Duodenal mucosa (tissue), 2 donors: ENCODE data around the gene OR1F1.
A peak's percentile ranks its signal among the peaks of the same experiment; 100 is the strongest.

Experiments used
- H3K27ac ChIP-seq: one replicate; pipeline ENCODE4 v1.7.0; 2013; ENCODE audit warnings: low read depth, low read length
- H3K27me3 ChIP-seq, 2 donors: one replicate each; pipeline ENCODE4 v1.7.0; 2013; ENCODE audit warnings: low read length in 2 of 2, control low read depth in 1 of 2; ENCODE audit not compliant: insufficient read depth in 2 of 2, control insufficient read depth in 1 of 2
- H3K36me3 ChIP-seq, 2 donors: one replicate each; pipeline ENCODE4 v1.7.0; 2013; ENCODE audit warnings: low read length in 2 of 2, control low read depth in 1 of 2; ENCODE audit not compliant: insufficient read depth in 2 of 2, control insufficient read depth in 1 of 2
- H3K4me1 ChIP-seq, 2 donors: one replicate each; pipeline ENCODE4 v1.7.0; 2013; ENCODE audit warnings: low read length in 2 of 2, control low read depth in 1 of 2; ENCODE audit not compliant: insufficient read depth in 2 of 2, control insufficient read depth in 1 of 2
- H3K4me3 ChIP-seq, 2 donors: one replicate each; pipeline ENCODE4 v1.7.0; 2013; ENCODE audit warnings: low read length in 2 of 2, low read depth in 1 of 2
- H3K9ac ChIP-seq, 2 donors: one replicate each; pipeline ENCODE4 v1.7.0; 2013; ENCODE audit warnings: low read length in 2 of 2, low read depth in 1 of 2
- H3K9me3 ChIP-seq, 2 donors: one replicate each; pipeline ENCODE4 v1.7.0; 2013; ENCODE audit warnings: low read length in 2 of 2, control low read depth in 1 of 2; ENCODE audit not compliant: control insufficient read depth in 1 of 2

Gene OR1F1

DNA sequence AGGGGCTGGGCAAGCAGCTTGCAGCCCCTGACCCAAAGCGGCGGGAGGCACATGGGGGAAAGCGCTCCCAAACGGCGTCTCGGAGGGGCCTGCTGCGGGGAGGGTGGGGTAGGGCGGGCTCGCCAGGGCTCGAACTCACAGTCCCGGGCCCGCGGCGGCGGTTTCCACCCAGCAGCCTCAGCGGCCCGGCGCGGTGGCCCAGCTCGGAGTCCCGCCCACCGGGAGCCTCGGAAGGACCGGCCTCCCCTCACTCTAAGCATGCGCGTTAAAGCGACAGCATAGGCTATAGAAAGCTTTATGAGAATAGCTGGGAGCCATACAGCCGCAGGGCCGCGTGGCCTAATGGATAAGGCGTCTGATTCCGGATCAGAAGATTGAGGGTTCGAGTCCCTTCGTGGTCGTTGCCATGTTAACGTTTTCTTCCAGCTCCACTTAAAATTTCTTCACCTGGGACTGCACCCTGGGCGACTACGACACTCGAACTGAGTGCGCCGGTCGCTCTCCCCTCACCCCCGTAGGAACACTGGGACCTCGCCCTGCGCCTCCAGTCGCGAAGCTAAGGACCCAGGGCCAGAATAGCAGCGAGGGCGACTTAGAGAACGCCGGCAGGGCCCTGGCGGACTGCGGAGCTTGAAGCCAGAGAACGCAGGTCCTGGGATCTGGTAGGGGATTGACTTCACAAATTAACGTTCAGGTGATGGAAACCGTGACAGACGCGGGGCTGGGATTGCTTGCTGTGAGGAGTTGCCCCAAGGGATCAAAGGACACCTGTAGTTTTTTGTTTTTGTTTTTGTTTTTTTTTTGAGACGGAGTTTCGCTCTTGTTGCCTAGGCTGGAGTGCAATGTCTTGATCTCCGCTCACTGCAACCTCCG, 37.4 kb upstream of the OR1F1 start:
- Histone ChIP-seq H3K9me3 (no peaks in the 10 kb centered on the region), H3K27ac (peak overlapping the region; percentile 81)

DNA sequence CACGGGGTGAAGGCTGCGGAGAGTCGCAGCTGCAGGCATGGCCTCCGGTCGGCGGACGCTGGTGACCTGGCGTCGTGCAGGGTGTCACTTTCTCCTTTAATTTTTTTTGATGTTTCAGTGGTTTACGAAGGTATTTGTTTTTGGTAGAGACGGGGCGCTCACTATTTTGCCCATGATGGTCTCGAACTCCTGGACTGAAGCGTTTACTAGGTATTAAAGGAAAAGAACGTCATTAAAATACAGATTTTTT, 36.1 kb upstream of the OR1F1 start:
- Histone ChIP-seq H3K4me1 (peaks cover 14 to 24% of the 10 kb centered on the region in 2 donors), H3K27ac (no peak overlapping the region), H3K27me3 (no peaks in the 10 kb centered on the region), H3K4me3 (peak overlapping the region; percentile 67 to 68), H3K36me3 (no peaks in the 10 kb centered on the region), H3K9me3 (no peaks in the 10 kb centered on the region), H3K9ac (no peak overlapping the region)

More for the DNA sequence above, 37.4 kb upstream of the OR1F1 start:
- H3K4me1 ChIP-seq, result peaks cover 14 to 24% of the 10 kb centered on the region in 2 donors
- H3K4me3 ChIP-seq, result peak overlapping the region; percentile 78 to 83
- H3K9ac ChIP-seq, result peak overlapping the region; percentile 81 to 90
- no peaks in the 10 kb centered on the region for H3K36me3 ChIP-seq
- no peaks in the 10 kb centered on the region for H3K27me3 ChIP-seq

DNA sequence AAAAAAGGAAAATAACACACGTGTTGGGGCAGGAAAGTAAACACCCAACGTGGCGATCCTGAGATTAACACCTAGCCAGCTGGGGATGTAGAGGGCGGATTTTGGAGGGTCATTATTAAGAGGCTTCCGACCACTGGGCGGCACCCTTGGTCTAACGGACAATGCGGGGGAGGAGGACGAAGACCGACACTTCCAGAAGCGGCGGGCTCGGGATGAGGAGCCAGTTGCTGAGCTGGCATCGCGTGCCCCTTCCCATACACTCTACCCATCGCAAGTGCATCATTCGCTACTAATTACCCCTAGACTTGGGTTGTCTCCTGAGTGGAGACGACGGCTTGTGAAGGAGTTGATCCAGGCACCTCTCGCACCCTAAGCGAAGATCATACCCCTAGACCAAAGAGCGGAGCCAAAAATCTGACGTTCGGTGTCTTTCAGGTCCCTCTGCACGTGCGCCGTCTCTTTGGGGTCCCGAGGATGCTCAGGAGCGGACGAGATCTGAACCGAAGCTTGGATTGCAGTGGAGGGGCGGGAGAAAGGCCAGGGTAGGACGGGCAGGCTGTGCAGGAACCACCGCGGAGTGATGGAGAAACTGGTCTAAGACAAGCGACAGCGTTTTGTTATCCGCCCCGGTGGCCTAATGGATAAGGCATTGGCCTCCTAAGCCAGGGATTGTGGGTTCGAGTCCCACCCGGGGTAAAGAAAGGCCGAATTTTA, 35.6 kb upstream of the OR1F1 start:
- Histone ChIP-seq H3K36me3 (no peaks in the 10 kb centered on the region), H3K9me3 (no peaks in the 10 kb centered on the region), H3K4me1 (peaks cover 14 to 25% of the 10 kb centered on the region in 2 donors), H3K27ac (no peak overlapping the region), H3K27me3 (no peaks in the 10 kb centered on the region), H3K9ac (no peak overlapping the region), H3K4me3 (peak overlapping the region; percentile 67 to 68)

DNA sequence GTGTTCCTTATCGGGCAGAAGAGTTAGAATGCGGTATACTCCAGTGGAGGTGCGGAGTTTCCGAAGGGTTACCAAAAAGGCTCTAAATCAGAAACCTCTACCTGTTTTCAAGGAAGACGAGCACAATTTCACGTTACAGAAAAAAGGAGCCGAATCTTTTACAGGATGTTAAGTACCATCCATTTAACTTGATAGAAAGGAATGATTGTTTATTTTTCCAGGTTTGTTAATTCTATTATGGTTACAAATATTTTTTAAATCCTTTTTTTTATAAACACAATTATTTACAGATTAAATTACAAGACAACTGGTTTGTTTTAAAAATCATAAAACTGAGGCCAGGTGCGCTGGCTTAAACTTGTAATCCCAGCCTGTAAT, 35.0 kb upstream of the OR1F1 start:
- H3K36me3 ChIP-seq, result no peaks in the 10 kb centered on the region
- no peak overlapping the region for H3K4me3 ChIP-seq
- H3K9me3 ChIP-seq, result no peaks in the 10 kb centered on the region
- H3K27ac ChIP-seq, result no peak overlapping the region
- H3K4me1 ChIP-seq, result peaks cover 14 to 31% of the 10 kb centered on the region in 2 donors
- no peaks in the 10 kb centered on the region for H3K27me3 ChIP-seq
- H3K9ac ChIP-seq, result no peak overlapping the region

DNA sequence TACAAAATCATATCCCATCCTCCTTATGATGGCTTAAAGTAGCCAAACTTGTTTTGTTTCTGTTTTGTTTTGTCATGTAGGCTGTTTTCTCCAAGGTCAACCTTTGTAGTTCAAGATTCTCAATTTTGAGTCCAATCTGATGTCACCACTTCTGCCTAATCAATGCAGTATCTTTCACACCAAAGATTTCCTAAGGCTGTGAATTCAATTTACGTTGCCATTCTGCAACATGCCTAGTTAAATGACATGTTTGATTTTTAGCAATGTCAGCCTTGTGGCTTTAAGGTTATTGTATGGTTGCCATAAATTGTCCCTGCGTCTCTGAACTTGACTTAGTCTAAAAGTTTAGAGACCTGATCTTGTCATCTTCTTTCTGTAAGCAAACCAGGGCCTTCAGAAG, 32.8 kb upstream of the OR1F1 start:
- Histone ChIP-seq H3K4me3 (no peak overlapping the region), H3K9ac (no peak overlapping the region), H3K9me3 (no peaks in the 10 kb centered on the region), H3K27ac (no peak overlapping the region), H3K36me3 (no peaks in the 10 kb centered on the region), H3K27me3 (no peaks in the 10 kb centered on the region), H3K4me1 (peaks cover 9 to 30% of the 10 kb centered on the region in 2 donors)

DNA sequence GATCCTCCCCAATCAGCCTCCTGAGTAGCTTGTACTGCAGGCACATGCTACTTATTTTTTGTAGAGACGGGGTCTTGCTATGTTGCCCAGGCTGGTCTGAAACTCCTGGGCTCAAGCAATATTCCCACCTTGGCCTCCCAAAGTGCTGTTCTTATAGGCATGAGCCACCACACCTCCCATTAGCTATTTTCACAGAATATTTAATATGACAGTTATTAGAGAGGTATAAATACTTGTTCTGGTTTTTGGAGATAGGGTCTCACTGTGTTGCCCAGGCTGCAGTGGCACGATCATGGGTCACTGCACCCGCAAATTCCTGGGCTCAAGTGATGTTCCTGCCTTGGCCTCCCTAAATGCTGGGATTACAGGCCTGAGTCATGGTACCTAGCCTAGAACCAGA, 32.0 kb upstream of the OR1F1 start:
- H3K9ac ChIP-seq, result no peak overlapping the region

DNA sequence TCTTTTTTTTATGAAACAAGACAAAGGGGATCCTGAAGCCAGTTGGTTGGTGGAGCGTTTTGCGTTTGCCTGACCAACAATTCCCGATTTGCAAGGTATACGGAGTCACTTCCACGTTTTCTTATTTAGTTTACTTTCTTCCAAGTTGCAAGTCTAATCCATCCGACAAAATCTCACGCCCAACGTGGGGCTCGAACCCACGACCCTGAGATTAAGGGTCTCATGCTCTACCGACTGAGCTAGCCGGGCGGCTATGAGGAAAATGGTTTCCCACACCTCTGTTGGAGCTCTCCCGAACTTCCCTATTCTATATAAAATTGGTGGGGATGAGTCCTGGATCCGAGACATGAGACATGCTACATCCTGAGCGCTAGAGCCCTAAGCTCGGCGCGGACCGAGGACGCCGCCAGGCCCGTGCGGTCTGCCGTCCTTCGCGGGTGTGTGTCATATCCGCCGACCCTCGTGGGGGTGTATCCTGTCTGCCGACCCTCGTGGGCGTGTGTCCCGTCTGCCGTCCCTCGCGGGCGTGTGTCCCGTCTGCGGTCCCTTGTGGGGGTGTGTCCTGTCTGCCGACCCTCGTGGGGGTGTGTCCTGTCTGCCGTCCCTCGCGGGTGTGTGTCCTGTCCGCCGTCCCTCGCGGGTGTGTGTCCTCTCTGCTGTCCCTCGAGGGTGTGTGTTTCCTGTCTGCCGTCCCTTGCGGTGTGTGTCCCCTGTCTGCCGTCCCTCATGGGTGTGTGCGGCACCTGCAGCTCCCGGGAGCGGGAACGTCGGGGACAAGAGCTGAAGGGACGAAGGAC, 30.6 kb upstream of the OR1F1 start:
- no peaks in the 10 kb centered on the region for H3K36me3 ChIP-seq
- no peaks in the 10 kb centered on the region for H3K9me3 ChIP-seq
- H3K4me1 ChIP-seq, result peaks cover 2 to 24% of the 10 kb centered on the region in 2 donors
- peak overlapping the region; percentile 74 to 85 for H3K9ac ChIP-seq
- H3K4me3 ChIP-seq, result peak overlapping the region; percentile 79 to 91
- H3K27ac ChIP-seq, result peak overlapping the region; percentile 75
- H3K27me3 ChIP-seq, result no peaks in the 10 kb centered on the region

More for the DNA sequence above, 32.0 kb upstream of the OR1F1 start:
- Histone ChIP-seq H3K9me3 (no peaks in the 10 kb centered on the region), H3K4me3 (no peak overlapping the region), H3K27ac (no peak overlapping the region), H3K27me3 (no peaks in the 10 kb centered on the region), H3K4me1 (peaks cover 9 to 29% of the 10 kb centered on the region in 2 donors), H3K36me3 (no peaks in the 10 kb centered on the region)

DNA sequence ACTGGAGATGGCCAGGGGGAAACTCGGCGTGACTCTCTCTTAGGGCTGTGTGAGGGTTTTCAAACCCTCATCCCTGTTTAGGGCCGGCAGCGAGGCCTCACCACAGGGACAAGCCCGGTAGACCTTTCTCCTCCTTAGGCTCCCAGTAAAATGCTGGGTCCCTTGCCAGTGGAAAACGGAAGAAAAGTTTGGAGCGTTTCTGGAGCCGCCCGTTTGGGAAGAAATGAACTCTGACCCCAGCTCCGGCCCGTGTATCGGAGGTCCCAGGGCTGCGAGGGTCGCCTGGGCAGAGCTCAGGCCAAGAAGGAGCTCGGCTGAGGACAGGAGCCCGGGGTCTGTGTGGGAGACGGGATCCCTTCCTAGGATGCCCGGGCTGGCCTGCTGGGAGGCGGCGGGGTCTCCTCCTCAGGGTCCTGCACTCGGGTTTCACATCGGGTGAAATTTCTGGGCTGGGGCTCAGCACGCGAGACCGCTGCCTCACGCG, 29.9 kb upstream of the OR1F1 start:
- Histone ChIP-seq H3K9me3 (no peaks in the 10 kb centered on the region), H3K36me3 (no peaks in the 10 kb centered on the region), H3K27ac (peak overlapping the region; percentile 75), H3K27me3 (no peaks in the 10 kb centered on the region), H3K4me1 (peaks cover 0 to 21% of the 10 kb centered on the region in 2 donors), H3K4me3 (peak overlapping the region; percentile 79 to 91), H3K9ac (peak overlapping the region; percentile 74 to 85)

DNA sequence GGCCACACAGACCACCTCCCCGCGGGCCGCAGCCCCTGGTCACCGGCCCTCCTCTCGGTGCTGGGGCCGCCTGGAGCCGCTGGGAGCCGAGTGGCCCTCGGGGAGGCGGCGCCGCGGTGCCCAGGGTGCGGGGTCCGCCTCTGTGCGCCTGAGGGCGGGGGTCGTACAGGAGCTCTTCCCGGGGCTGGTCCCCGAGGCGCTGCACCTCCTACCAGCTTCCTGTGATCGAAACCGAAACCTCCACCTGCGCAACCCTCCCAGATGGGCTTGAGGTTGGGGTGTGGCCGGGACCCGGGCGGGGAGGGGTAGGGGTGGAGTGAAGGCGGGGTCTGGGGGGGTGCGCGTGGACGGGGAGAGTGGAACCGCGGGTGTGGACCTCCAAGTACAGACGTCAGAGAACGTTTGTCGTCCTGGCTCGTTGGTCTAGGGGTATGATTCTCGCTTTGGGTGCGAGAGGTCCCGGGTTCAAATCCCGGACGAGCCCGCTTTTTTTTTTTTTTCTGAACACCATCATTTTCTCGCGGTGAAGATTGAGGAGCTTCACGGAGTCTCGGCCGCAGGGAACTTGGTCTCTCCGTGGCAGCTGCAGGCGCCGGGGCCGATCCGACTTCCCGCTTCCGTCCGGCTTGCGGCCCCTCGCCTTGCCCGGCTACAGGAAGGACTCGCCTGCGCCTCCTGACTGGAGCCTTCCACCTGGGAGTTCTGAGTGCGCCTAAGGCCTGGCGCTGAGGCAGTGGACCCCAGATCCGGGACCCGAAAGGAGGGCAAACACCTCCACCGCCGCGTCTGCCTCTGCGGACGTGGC, 29.3 kb upstream of the OR1F1 start:
- peak overlapping the region; percentile 75 for H3K27ac ChIP-seq
- no peaks in the 10 kb centered on the region for H3K27me3 ChIP-seq
- no peaks in the 10 kb centered on the region for H3K36me3 ChIP-seq
- H3K9me3 ChIP-seq, result no peaks in the 10 kb centered on the region
- peak overlapping the region; percentile 74 to 86 for H3K9ac ChIP-seq
- H3K4me1 ChIP-seq, result peaks cover 0 to 21% of the 10 kb centered on the region in 2 donors
- H3K4me3 ChIP-seq, result peak overlapping the region; percentile 79 to 91
